GM18517 (cell line): ENCODE data around the gene HMGN1.

Experiments
- ATAC-seq: cut with Tn5 transposase; IDR thresholded peaks from one replicate; pipeline ENCODE4 v1.9.1; 2021; ENCODE audit warnings: mild to moderate bottlenecking, moderate library complexity; ENCODE audit not compliant: unreplicated experiment

HMGN1 gene

GRCh38 chr21:39334611-39335010, 14.3 kb downstream of the HMGN1 start:
- no peak for ATAC-seq

- ATAC-seq, result no peak
Measured at GRCh38 chr21:39332175-39332574, 16.7 kb downstream of the HMGN1 start.

GRCh38 chr21:39330001-39330400, 18.9 kb downstream of the HMGN1 start:
- no peak for ATAC-seq

- ATAC-seq, result no peak
Measured at GRCh38 chr21:39327727-39328126, 21.2 kb downstream of the HMGN1 start.

GRCh38 chr21:39326607-39327307, 22.1 kb downstream of the HMGN1 start:
- ATAC-seq, result no peak

- ATAC-seq, result no peak
Measured at GRCh38 chr21:39325458-39325857, 23.4 kb downstream of the HMGN1 start.

GRCh38 chr21:39321424-39321823, 27.5 kb downstream of the HMGN1 start:
- no peak for ATAC-seq

GRCh38 chr21:39319814-39320332, 29.0 kb downstream of the HMGN1 start:
- no peak for ATAC-seq

GRCh38 chr21:39319251-39319756, 29.6 kb downstream of the HMGN1 start:
- no peak for ATAC-seq

- ATAC-seq, result no peak
Measured at GRCh38 chr21:39318091-39318959, 30.6 kb downstream of the HMGN1 start.

GRCh38 chr21:39317134-39318090, 31.5 kb downstream of the HMGN1 start:
- no peak for ATAC-seq

- no peak for ATAC-seq
Measured at GRCh38 chr21:39316729-39317128, 32.2 kb downstream of the HMGN1 start.

- ATAC-seq, result no peak
Measured at GRCh38 chr21:39315603-39316445, 33.1 kb downstream of the HMGN1 start.

GRCh38 chr21:39314143-39315027, 34.5 kb downstream of the HMGN1 start:
- peak; percentile 2 for ATAC-seq

GRCh38 chr21:39313571-39314142, 35.2 kb downstream of the HMGN1 start, which contains the start of gene BRWD1:
Gene BRWD1, minus strand, starts transcription at chr21:39313632. Its CDS starts 141 bp downstream, at chr21:39313491.
- peak; percentile 47 for ATAC-seq

- no peak for ATAC-seq
Measured at GRCh38 chr21:39313042-39313570, 35.8 kb downstream of the HMGN1 start.

GRCh38 chr21:39312112-39313041, 36.5 kb downstream of the HMGN1 start:
- peak; percentile 74 for ATAC-seq
